NB4 (cell line): Measurements from ENCODE around the gene INMT.

ENCODE experiments used
- MAX ChIP-seq: IDR thresholded peaks from 2 replicates; pipeline ENCODE4 v1.6.1; 2011; ENCODE audit warnings: low read depth, low read length
- MYC ChIP-seq: IDR thresholded peaks from 2 replicates; pipeline ENCODE4 v1.6.1; 2011; ENCODE audit warnings: low read depth, low read length
- POLR2A ChIP-seq: IDR thresholded peaks from 2 replicates; pipeline ENCODE4 v1.6.1; 2011; ENCODE audit warnings: mild to moderate bottlenecking; ENCODE audit not compliant: insufficient read length; ENCODE audit errors: extremely low read depth
- TF ChIP-seq, protein P1 (sequence below): IDR thresholded peaks from one replicate; pipeline ENCODE4 v1.5.1; 2012; ENCODE audit warnings: low read depth, low read length

GRCh38 chr7:30761214-30762156 is 9.6 kb downstream of the INMT start:
- no peak for TF ChIP-seq POLR2A
- TF ChIP-seq, protein P1, sequence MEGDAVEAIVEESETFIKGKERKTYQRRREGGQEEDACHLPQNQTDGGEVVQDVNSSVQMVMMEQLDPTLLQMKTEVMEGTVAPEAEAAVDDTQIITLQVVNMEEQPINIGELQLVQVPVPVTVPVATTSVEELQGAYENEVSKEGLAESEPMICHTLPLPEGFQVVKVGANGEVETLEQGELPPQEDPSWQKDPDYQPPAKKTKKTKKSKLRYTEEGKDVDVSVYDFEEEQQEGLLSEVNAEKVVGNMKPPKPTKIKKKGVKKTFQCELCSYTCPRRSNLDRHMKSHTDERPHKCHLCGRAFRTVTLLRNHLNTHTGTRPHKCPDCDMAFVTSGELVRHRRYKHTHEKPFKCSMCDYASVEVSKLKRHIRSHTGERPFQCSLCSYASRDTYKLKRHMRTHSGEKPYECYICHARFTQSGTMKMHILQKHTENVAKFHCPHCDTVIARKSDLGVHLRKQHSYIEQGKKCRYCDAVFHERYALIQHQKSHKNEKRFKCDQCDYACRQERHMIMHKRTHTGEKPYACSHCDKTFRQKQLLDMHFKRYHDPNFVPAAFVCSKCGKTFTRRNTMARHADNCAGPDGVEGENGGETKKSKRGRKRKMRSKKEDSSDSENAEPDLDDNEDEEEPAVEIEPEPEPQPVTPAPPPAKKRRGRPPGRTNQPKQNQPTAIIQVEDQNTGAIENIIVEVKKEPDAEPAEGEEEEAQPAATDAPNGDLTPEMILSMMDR, result no peak
- no peak for TF ChIP-seq MAX
- TF ChIP-seq MYC, result no peak
